T-helper 1 cell (primary cell): ENCODE data around the gene PTH2.
"Not testable (repeated sequence)": the region's sequence is repeated elsewhere in the genome, so short reads cannot be mapped to it uniquely, and the experiment has no call there.

Experiments used
- DNase-seq, 5 donors: peaks; one replicate each; pipeline ENCODE4 v3.0.0-alpha.2; 2012 to 2020

The PTH2 gene

GRCh38 chr19:49378512-49378911, 44.7 kb downstream of the PTH2 start:
- DNase-seq = no peak

- DNase-seq = no peak
Observed at GRCh38 chr19:49374665-49375434, 48.4 kb downstream of the PTH2 start.

GRCh38 chr19:49373174-49373573, 50.1 kb downstream of the PTH2 start:
- DNase-seq = not testable (repeated sequence)
